ENCODE measurements around the gene CFAP161. TPM values are rescaled to one million over a fixed set of nuclear protein-coding genes. Genes with fewer than 3 reads are reported as not detected.

CFAP161 gene
- total and polyA plus RNA-seq, 4 donors: 0.75 to 0.84 TPM; not detected in 2

DNA sequence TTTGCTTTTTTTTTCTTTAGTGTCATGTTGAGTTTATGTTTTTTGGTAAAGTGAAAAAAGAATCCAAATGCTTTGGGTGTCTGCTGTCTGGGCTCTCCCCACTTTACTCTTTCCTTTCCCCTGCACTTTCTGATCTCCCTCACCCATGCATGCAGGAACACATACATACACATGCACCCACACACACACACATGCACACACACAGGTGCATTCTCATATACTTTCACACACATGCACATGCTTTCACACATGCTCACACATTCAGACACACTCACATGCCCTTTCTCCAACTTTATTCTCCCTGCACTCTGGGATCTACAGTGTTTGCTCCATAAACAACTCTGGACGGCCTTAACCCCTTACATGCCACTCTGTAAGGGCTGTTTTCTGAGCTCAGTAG is 46.4 kb upstream of the CFAP161 start:
- peaks cover 0 to 10% (median 5%) of the 10 kb centered on the region in 4 donors for H3K4me1 ChIP-seq (ENCODE audit: control insufficient read depth in 4 of 4, insufficient read depth in 4 of 4, low read length in 3 of 4)
- H3K36me3 ChIP-seq (ENCODE audit: control insufficient read depth in 4 of 4, insufficient read depth in 3 of 4, low read depth in 1 of 4, low read length in 3 of 4): no peaks in the 10 kb centered on the region
- H3K9ac ChIP-seq (ENCODE audit: low read depth in 1 of 2, low read length in 2 of 2): no peak overlapping the region
- TF ChIP-seq RAD21 (IDR thresholded peaks at IDR 0.05) (no peak), EGR1 (IDR thresholded peaks at IDR 0.05; ENCODE audit: low read depth in 2 of 2) (no peak), YY1 (IDR thresholded peaks at IDR 0.05) (no peak), JUND (IDR thresholded peaks at IDR 0.05) (no peak), GABPA (IDR thresholded peaks at IDR 0.05 in 1 of 2, conservative IDR thresholded peaks at IDR 0.05 in 1 of 2) (no peak), FOXA2 (IDR thresholded peaks at IDR 0.05) (no peak), HNF4A (conservative IDR thresholded peaks at IDR 0.05) (no peak), TAF1 (conservative IDR thresholded peaks at IDR 0.05) (no peak), SP1 (IDR thresholded peaks at IDR 0.05) (no peak), RXRA (IDR thresholded peaks at IDR 0.05) (no peak), NR2F2 (IDR thresholded peaks at IDR 0.05) (no peak)
- TF ChIP-seq, protein P1, sequence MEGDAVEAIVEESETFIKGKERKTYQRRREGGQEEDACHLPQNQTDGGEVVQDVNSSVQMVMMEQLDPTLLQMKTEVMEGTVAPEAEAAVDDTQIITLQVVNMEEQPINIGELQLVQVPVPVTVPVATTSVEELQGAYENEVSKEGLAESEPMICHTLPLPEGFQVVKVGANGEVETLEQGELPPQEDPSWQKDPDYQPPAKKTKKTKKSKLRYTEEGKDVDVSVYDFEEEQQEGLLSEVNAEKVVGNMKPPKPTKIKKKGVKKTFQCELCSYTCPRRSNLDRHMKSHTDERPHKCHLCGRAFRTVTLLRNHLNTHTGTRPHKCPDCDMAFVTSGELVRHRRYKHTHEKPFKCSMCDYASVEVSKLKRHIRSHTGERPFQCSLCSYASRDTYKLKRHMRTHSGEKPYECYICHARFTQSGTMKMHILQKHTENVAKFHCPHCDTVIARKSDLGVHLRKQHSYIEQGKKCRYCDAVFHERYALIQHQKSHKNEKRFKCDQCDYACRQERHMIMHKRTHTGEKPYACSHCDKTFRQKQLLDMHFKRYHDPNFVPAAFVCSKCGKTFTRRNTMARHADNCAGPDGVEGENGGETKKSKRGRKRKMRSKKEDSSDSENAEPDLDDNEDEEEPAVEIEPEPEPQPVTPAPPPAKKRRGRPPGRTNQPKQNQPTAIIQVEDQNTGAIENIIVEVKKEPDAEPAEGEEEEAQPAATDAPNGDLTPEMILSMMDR (IDR thresholded peaks at IDR 0.05; ENCODE audit: low read depth, low read length, missing input control): no peak
- TF ChIP-seq, protein P2, sequence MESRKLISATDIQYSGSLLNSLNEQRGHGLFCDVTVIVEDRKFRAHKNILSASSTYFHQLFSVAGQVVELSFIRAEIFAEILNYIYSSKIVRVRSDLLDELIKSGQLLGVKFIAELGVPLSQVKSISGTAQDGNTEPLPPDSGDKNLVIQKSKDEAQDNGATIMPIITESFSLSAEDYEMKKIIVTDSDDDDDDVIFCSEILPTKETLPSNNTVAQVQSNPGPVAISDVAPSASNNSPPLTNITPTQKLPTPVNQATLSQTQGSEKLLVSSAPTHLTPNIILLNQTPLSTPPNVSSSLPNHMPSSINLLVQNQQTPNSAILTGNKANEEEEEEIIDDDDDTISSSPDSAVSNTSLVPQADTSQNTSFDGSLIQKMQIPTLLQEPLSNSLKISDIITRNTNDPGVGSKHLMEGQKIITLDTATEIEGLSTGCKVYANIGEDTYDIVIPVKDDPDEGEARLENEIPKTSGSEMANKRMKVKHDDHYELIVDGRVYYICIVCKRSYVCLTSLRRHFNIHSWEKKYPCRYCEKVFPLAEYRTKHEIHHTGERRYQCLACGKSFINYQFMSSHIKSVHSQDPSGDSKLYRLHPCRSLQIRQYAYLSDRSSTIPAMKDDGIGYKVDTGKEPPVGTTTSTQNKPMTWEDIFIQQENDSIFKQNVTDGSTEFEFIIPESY (IDR thresholded peaks at IDR 0.05): no peak
- TF ChIP-seq, protein P3, sequence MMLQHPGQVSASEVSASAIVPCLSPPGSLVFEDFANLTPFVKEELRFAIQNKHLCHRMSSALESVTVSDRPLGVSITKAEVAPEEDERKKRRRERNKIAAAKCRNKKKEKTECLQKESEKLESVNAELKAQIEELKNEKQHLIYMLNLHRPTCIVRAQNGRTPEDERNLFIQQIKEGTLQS (IDR thresholded peaks at IDR 0.05): no peak
- whole genome bisulfite sequencing: 13% methylated on average over 1 of the region's 1 CpG
- no peaks in the 10 kb centered on the region for H3K27me3 ChIP-seq (ENCODE audit: control insufficient read depth in 4 of 4, insufficient read depth in 4 of 4, low read length in 3 of 4)
- no peak for DNase-seq (ENCODE audit: low spot score)
- H3K27ac ChIP-seq (ENCODE audit: low read depth in 1 of 2, low read length in 2 of 2): no peak overlapping the region
- no peaks in the 10 kb centered on the region for H3K9me3 ChIP-seq (ENCODE audit: control insufficient read depth in 4 of 4, low read length in 3 of 4)
- H3K4me3 ChIP-seq (ENCODE audit: low read depth in 1 of 3, low read length in 3 of 3): no peak overlapping the region

DNA sequence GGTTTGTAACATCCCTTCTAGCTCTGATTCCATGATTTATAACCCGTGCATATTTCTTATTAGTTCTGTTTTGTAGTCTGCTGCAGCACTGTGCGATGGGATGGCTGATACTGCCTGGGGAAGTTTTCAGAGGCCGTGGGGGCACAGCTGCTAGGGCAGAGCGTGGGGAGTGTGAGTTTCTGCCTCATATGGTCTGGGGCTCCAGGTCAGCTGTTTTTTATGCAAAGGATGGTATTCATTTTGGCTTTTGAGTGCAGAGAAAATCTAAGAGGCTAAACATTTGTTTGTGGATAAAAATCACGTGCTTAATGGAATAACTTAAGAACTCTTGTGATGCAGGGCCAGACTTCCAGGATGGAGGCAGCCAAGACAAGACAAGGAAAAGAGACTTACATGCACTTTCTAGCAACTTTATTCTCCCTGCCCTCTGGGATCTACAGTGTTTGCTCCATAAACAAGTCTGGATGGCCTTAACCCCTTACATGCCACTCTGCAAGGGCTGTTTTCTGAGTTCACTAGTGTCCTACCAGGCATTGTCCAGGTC is 45.5 kb upstream of the CFAP161 start:
- Histone ChIP-seq H3K36me3 (ENCODE audit: control insufficient read depth in 4 of 4, insufficient read depth in 3 of 4, low read depth in 1 of 4, low read length in 3 of 4) (no peaks in the 10 kb centered on the region), H3K27me3 (ENCODE audit: control insufficient read depth in 4 of 4, insufficient read depth in 4 of 4, low read length in 3 of 4) (no peaks in the 10 kb centered on the region), H3K9ac (ENCODE audit: low read depth in 1 of 2, low read length in 2 of 2) (no peak overlapping the region), H3K27ac (ENCODE audit: low read depth in 1 of 2, low read length in 2 of 2) (no peak overlapping the region), H3K4me1 (ENCODE audit: control insufficient read depth in 4 of 4, insufficient read depth in 4 of 4, low read length in 3 of 4) (peaks cover 0 to 10% (median 5%) of the 10 kb centered on the region in 4 donors), H3K9me3 (ENCODE audit: control insufficient read depth in 4 of 4, low read length in 3 of 4) (no peaks in the 10 kb centered on the region), H3K4me3 (ENCODE audit: low read depth in 1 of 3, low read length in 3 of 3) (no peak overlapping the region)
- WGBS: 81% methylated on average over 5 of the region's 5 CpGs
- TF ChIP-seq, protein P2 (IDR thresholded peaks at IDR 0.05): no peak
- TF ChIP-seq, protein P4, sequence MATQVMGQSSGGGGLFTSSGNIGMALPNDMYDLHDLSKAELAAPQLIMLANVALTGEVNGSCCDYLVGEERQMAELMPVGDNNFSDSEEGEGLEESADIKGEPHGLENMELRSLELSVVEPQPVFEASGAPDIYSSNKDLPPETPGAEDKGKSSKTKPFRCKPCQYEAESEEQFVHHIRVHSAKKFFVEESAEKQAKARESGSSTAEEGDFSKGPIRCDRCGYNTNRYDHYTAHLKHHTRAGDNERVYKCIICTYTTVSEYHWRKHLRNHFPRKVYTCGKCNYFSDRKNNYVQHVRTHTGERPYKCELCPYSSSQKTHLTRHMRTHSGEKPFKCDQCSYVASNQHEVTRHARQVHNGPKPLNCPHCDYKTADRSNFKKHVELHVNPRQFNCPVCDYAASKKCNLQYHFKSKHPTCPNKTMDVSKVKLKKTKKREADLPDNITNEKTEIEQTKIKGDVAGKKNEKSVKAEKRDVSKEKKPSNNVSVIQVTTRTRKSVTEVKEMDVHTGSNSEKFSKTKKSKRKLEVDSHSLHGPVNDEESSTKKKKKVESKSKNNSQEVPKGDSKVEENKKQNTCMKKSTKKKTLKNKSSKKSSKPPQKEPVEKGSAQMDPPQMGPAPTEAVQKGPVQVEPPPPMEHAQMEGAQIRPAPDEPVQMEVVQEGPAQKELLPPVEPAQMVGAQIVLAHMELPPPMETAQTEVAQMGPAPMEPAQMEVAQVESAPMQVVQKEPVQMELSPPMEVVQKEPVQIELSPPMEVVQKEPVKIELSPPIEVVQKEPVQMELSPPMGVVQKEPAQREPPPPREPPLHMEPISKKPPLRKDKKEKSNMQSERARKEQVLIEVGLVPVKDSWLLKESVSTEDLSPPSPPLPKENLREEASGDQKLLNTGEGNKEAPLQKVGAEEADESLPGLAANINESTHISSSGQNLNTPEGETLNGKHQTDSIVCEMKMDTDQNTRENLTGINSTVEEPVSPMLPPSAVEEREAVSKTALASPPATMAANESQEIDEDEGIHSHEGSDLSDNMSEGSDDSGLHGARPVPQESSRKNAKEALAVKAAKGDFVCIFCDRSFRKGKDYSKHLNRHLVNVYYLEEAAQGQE (IDR thresholded peaks at IDR 0.05): no peak
- TF ChIP-seq, protein P5, sequence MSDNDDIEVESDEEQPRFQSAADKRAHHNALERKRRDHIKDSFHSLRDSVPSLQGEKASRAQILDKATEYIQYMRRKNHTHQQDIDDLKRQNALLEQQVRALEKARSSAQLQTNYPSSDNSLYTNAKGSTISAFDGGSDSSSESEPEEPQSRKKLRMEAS (IDR thresholded peaks at IDR 0.05): no peak
- DNase-seq (ENCODE audit: low spot score): no peak

Measured in liver (tissue), 9 donors.